PC-9 (cell line): ENCODE measurements around the gene ORM2. TPM values are rescaled to one million over a fixed set of nuclear protein-coding genes. Genes with fewer than 3 reads are reported as not detected.

Source experiments
- BruUV-seq: library from RNA; stranded (reverse); fragments of 400-500 nt; replicated peaks from 2 replicates; lab custom pipeline; 2021; lab: Mats Ljungman, UMichigan
- CTCF ChIA-PET: fragments of 300-600 bp; sonication (Branson Sonifier 250); formaldehyde crosslinking; loops from one replicate; lab custom pipeline; 2022; ENCODE audit warnings: antibody characterized with exemption; lab: Charles Lee
- POLR2A ChIA-PET: fragments of 300-600 bp; sonication (Branson Sonifier 250); formaldehyde crosslinking; loops from one replicate; lab custom pipeline; 2022; ENCODE audit warnings: antibody characterized with exemption; ENCODE audit not compliant: unreplicated experiment; lab: Charles Lee
- DNase-seq, 2 experiments: peaks; one replicate each; pipeline versions ENCODE4 v3.0.0 to v3.0.0-alpha.2; 2015 to 2022; ENCODE audit warnings: mixed read lengths in 1 of 2
- H2AFZ ChIP-seq: fragments of 200-600 bp; sonication (generic); 2 replicates; pipeline ENCODE4 v1.8.1; 2017; ENCODE audit warnings: antibody characterized with exemption
- H3F3A ChIP-seq: fragments of 200-600 bp; sonication (generic); 2 replicates; pipeline ENCODE4 v1.8.1; 2017; ENCODE audit warnings: antibody characterized with exemption, mild to moderate bottlenecking, low read depth; ENCODE audit not compliant: insufficient read depth
- H3K27ac ChIP-seq: fragments of 200-600 bp; sonication (generic); 2 replicates; pipeline ENCODE4 v1.6.1; 2016; ENCODE audit warnings: mixed run types
- H3K27me3 ChIP-seq: fragments of 200-600 bp; sonication (generic); 2 replicates; pipeline ENCODE4 v1.6.1; 2016; ENCODE audit warnings: low read depth, mixed run types; ENCODE audit not compliant: insufficient read depth
- H3K36me3 ChIP-seq: fragments of 200-600 bp; sonication (generic); 2 replicates; pipeline ENCODE4 v1.6.1; 2016; ENCODE audit warnings: low read depth, mixed run types
- H3K4me1 ChIP-seq: fragments of 200-600 bp; sonication (generic); replicated peaks from 2 replicates; pipeline ENCODE4 v1.6.1; 2016; ENCODE audit warnings: mixed run types; ENCODE audit not compliant: insufficient read depth
- H3K4me2 ChIP-seq: fragments of 200-600 bp; sonication (generic); 2 replicates; pipeline ENCODE4 v1.6.1; 2017; ENCODE audit warnings: mixed run types
- H3K4me3 ChIP-seq: fragments of 200-600 bp; sonication (generic); 2 replicates; pipeline ENCODE4 v1.6.1; 2016; ENCODE audit warnings: mixed run types
- H3K79me2 ChIP-seq: fragments of 200-600 bp; sonication (generic); 2 replicates; pipeline ENCODE4 v1.6.1; 2017; ENCODE audit warnings: low read depth, mixed run types
- H3K9me2 ChIP-seq: fragments of 200-600 bp; sonication (generic); 2 replicates; pipeline ENCODE4 v1.8.1; 2017; ENCODE audit warnings: mild to moderate bottlenecking; ENCODE audit not compliant: insufficient read depth
- H3K9me3 ChIP-seq: fragments of 200-600 bp; sonication (generic); 2 replicates; pipeline ENCODE4 v1.8.1; 2016; ENCODE audit warnings: low read depth; ENCODE audit not compliant: insufficient read depth
- H4K20me1 ChIP-seq: fragments of 200-600 bp; sonication (generic); 2 replicates; pipeline ENCODE4 v1.8.1; 2017; ENCODE audit not compliant: insufficient read depth
- EZH2 ChIP-seq: fragments of 200-600 bp; sonication (generic); IDR thresholded peaks from 2 replicates; pipeline ENCODE4 v1.8.0; 2017; ENCODE audit warnings: antibody characterized with exemption, low read depth
- intact Hi-C: fragments of 100-400 bp; cut with micrococcal nuclease; formaldehyde crosslinking; loops from one replicate; pipeline ENCODE4 v1.10.0; 2022; ENCODE audit not compliant: unreplicated experiment
- total RNA-seq: library from RNA; stranded (reverse); gene quantifications from 2 replicates; pipeline ENCODE4 v1.2.3, GENCODE V29; 2021
- TF ChIP-seq, protein P1 (sequence below): fragments of 200-600 bp; sonication (generic); conservative IDR thresholded peaks from 2 replicates; pipeline ENCODE4 v1.6.1; 2017; ENCODE audit warnings: mixed run types, antibody characterized with exemption, mild to moderate bottlenecking, moderate library complexity

ORM2 gene
- total RNA-seq, 1 experiment from 2014 or later = not detected

DNA sequence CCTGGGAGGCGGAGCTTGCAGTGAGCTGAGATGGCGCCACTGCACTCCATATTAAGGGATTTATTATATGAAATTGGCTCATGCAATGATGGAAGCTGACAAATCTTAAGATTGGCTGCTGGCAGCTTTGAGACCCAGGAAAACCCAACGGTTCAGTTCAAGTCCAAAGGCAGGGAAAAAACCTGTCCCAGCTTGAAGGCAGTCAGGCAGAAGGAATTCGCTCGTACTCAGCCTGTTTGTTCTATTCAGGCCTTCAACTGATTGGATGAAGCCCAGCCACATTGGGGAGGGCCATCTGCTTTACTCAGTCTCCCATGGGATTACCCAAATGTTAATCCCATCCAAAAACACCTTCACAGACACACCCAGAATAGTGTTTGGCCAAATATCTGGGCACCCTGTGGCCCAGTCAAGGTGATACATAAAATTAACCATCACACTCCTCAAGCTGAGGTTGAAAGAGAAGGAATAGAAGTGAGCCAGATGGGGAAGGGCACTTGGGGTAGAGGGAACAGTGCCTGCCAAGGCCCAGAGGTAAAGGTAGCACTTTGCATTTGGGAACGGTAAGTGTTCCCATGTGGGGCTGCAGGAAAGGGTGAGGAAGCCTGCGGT, 15.3 kb upstream of the ORM2 start:
- intact Hi-C loops = no loop called here
- H4K20me1 ChIP-seq = no peaks in the 10 kb centered on the region
- no peak overlapping the region for H3K27ac ChIP-seq
- TF ChIP-seq EZH2 = no peak
- TF ChIP-seq, protein P1, sequence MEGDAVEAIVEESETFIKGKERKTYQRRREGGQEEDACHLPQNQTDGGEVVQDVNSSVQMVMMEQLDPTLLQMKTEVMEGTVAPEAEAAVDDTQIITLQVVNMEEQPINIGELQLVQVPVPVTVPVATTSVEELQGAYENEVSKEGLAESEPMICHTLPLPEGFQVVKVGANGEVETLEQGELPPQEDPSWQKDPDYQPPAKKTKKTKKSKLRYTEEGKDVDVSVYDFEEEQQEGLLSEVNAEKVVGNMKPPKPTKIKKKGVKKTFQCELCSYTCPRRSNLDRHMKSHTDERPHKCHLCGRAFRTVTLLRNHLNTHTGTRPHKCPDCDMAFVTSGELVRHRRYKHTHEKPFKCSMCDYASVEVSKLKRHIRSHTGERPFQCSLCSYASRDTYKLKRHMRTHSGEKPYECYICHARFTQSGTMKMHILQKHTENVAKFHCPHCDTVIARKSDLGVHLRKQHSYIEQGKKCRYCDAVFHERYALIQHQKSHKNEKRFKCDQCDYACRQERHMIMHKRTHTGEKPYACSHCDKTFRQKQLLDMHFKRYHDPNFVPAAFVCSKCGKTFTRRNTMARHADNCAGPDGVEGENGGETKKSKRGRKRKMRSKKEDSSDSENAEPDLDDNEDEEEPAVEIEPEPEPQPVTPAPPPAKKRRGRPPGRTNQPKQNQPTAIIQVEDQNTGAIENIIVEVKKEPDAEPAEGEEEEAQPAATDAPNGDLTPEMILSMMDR = no peak
- H3K4me2 ChIP-seq = no peak overlapping the region
- no peaks in the 10 kb centered on the region for H3K9me3 ChIP-seq
- H3K36me3 ChIP-seq = no peaks in the 10 kb centered on the region
- H3F3A ChIP-seq = no peaks in the 10 kb centered on the region
- no peak overlapping the region for H3K4me3 ChIP-seq
- H3K4me1 ChIP-seq = peaks cover 6% of the 10 kb centered on the region; the same call in 1 of the 2 replicates
- no peak overlapping the region for H2AFZ ChIP-seq
- ChIA-PET POLR2A (no interaction called here), CTCF (no interaction called here)
- H3K9me2 ChIP-seq = no peaks in the 10 kb centered on the region
- no peaks in the 10 kb centered on the region for H3K79me2 ChIP-seq
- no peaks in the 10 kb centered on the region for H3K27me3 ChIP-seq
- DNase-seq = no peak
- no TSS peak for BruUV-seq

DNA sequence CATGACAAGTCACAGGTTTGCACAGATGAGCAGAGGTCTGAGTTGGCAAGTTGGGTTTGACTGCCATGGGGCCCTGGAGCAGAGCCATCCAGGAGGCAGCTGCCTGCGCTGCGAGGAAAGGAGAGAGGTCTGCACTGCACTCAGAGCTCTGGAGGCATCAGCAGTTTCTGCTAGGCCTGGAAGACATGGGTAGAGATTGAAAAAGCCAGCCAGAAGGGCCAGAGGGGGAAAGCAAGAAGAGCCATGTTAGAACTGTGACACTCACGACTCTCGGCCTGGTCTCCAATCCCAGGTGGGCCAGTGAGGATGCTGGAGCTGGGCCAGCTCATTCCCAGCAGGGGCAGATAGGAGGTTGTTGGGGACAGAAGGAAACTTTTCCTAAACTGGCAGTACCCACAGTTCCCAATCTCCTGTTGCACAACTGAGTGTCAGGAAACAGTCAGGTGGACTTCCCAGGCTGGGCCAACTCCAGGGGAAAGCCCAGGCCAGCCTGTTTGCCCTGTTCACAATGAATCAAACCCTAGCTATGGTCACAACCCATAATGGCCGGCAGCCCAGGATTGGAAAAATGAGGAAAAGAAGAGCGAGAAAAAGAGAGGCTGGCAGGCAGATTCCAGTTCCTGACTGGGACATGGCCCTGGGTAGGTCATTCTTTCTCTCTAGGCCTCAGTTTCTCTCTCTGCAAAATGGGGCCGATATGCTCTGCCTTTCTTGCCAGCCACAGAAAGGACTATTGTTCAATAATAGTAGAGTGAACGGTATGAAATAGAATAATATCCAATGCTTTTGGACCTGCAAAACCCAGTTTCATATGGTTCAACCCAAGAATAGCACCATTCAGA, 14.6 kb upstream of the ORM2 start:
- no peak overlapping the region for H3K4me3 ChIP-seq
- CTCF ChIA-PET = no interaction called here
- no peaks in the 10 kb centered on the region for H3K36me3 ChIP-seq
- H3K4me1 ChIP-seq = peaks cover 6% of the 10 kb centered on the region; the same call in 1 of the 2 replicates
- POLR2A ChIA-PET = no interaction called here
- H3K27me3 ChIP-seq = no peaks in the 10 kb centered on the region
- H2AFZ ChIP-seq = no peak overlapping the region
- H3K79me2 ChIP-seq = no peaks in the 10 kb centered on the region
- no peak for DNase-seq
- no peak overlapping the region for H3K27ac ChIP-seq
- no peak overlapping the region for H3K4me2 ChIP-seq
- no peaks in the 10 kb centered on the region for H4K20me1 ChIP-seq
- intact Hi-C loops = no loop called here
- no peaks in the 10 kb centered on the region for H3K9me2 ChIP-seq
- no TSS peak for BruUV-seq
- H3F3A ChIP-seq = no peaks in the 10 kb centered on the region
- no peaks in the 10 kb centered on the region for H3K9me3 ChIP-seq
- TF ChIP-seq EZH2 = no peak
- TF ChIP-seq, protein P1 = no peak

DNA sequence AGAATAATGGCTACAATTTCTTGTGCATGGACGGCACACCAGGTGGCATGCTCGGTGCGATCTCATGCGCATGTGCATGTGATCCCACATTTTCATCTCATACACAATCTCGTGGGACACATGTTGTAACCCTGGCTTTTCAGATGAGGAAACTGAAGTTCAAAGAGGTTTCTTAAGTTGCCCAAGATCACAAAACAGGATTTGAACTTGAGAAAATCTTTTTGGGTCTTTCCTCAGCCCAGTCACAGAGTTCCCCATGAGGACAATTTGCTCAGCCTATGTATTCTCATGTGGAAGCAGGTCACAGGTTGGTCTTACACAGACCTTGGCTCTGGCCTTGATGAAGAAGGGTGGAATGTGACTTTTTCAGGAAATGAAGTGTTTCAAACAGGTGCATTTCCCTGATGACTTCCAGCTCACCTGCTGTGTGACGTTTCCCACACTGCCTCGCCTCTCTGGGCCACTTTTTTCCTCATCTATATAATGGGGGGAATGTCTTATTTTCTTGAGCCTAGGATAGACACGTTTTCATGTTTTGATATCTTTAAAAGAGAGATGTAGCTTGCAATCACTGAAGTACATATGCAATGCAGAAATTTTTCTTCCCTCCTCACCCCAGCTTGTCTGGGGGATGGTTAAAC, 13.8 kb upstream of the ORM2 start:
- Histone ChIP-seq H2AFZ (no peak overlapping the region), H3K9me2 (no peaks in the 10 kb centered on the region), H4K20me1 (no peaks in the 10 kb centered on the region), H3F3A (no peaks in the 10 kb centered on the region), H3K4me2 (no peak overlapping the region), H3K79me2 (no peaks in the 10 kb centered on the region), H3K9me3 (no peaks in the 10 kb centered on the region), H3K27me3 (no peaks in the 10 kb centered on the region), H3K4me1 (peaks cover 6% of the 10 kb centered on the region; the same call in 1 of the 2 replicates), H3K4me3 (no peak overlapping the region), H3K36me3 (no peaks in the 10 kb centered on the region), H3K27ac (no peak overlapping the region)
- TF ChIP-seq, protein P1 = no peak
- TF ChIP-seq EZH2 = no peak
- intact Hi-C loops = no loop called here
- BruUV-seq = no TSS peak
- ChIA-PET CTCF (no interaction called here), POLR2A (no interaction called here)
- DNase-seq = no peak
